ENCODE measurements around the gene KRTAP9-8. TPM values are rescaled to one million over a fixed set of nuclear protein-coding genes. Genes with fewer than 3 reads are reported as not detected.

Gene KRTAP9-8
- total RNA-seq, 2 experiments from 2014 or later = not detected

DNA sequence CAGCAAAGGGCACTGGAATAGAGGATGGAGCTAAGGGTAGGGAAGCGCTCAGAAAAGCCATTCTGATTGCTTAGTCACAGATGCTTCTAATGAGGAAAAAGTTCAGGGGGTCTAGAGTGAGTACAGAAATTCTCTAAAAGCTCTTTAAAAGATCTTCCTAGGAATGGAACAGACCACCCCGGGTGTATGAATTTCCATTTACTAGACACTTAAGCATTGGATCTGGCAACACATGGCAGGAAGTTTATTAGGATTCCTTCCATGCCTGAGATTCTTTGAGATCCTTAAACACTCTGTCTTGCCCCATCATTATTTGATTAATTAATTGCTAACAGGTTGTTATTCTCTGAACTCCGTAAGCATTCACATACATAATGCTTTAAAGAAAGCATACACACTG lies 46.2 kb downstream of the KRTAP9-8 start:
- Histone ChIP-seq H3K9me3 (ENCODE audit: low read length) (no peaks in the 10 kb centered on the region), H3K27ac (ENCODE audit: low read depth, low read length, poor library complexity, severe bottlenecking) (no peak overlapping the region), H2AFZ (ENCODE audit: low read length) (no peak overlapping the region), H3K79me2 (ENCODE audit: insufficient read depth, low read depth, low read length) (no peaks in the 10 kb centered on the region), H3K4me1 (ENCODE audit: insufficient read depth, low read length, poor library complexity, severe bottlenecking) (no peaks in the 10 kb centered on the region), H3K36me3 (ENCODE audit: insufficient read depth, low read length) (no peaks in the 10 kb centered on the region), H3K4me2 (ENCODE audit: low read length) (no peak overlapping the region), H3K4me3 (ENCODE audit: low read depth, low read length, poor library complexity, severe bottlenecking) (no peak overlapping the region), H4K20me1 (ENCODE audit: insufficient read depth, low read length) (no peaks in the 10 kb centered on the region), H3K9me2 (ENCODE audit: insufficient read depth, low read length) (no peaks in the 10 kb centered on the region)
- TF ChIP-seq, protein P1, sequence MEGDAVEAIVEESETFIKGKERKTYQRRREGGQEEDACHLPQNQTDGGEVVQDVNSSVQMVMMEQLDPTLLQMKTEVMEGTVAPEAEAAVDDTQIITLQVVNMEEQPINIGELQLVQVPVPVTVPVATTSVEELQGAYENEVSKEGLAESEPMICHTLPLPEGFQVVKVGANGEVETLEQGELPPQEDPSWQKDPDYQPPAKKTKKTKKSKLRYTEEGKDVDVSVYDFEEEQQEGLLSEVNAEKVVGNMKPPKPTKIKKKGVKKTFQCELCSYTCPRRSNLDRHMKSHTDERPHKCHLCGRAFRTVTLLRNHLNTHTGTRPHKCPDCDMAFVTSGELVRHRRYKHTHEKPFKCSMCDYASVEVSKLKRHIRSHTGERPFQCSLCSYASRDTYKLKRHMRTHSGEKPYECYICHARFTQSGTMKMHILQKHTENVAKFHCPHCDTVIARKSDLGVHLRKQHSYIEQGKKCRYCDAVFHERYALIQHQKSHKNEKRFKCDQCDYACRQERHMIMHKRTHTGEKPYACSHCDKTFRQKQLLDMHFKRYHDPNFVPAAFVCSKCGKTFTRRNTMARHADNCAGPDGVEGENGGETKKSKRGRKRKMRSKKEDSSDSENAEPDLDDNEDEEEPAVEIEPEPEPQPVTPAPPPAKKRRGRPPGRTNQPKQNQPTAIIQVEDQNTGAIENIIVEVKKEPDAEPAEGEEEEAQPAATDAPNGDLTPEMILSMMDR (conservative IDR thresholded peaks at IDR 0.05; ENCODE audit: low read length) = no peak
- no peak for TF ChIP-seq EZH2phosphoT487 (IDR thresholded peaks at IDR 0.05; ENCODE audit: borderline replicate concordance, low read depth, low read length)
- BruUV-seq (replicated peaks) = no TSS peak
- ChIA-PET POLR2A (interaction anchor here (0.6 kb wide), 1 partner anchor 75 kb away, joined by 3 read pairs; no protein-coding TSS in a partner anchor), CTCF (ENCODE audit: unreplicated experiment) (no interaction called here)
- no peak for DNase-seq (ENCODE audit: low spot score)
- intact Hi-C loops (cut with micrococcal nuclease; ENCODE audit: unreplicated experiment) = no loop called here

DNA sequence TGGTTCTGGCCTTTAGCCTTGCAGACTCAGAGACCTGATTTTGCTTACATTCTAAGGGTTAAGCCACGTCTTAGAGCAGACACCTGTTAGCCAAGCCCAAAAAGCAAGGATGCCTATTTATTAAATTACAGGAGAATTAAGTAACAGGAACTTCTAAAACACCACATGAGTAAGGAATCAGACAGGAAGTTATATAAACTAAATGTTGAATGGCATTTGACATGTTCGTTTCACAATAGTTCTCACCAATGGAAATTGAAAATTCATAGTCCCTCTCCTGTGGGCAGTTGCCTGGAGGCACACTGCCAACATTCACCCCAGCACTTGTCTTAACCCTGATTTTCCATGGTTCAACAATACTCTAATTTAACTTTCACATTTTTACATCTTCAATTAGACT lies 46.7 kb downstream of the KRTAP9-8 start:
- DNase-seq (ENCODE audit: low spot score) = no peak
- Histone ChIP-seq H3K4me2 (ENCODE audit: low read length) (no peak overlapping the region), H3K9me3 (ENCODE audit: low read length) (no peaks in the 10 kb centered on the region), H3K79me2 (ENCODE audit: insufficient read depth, low read depth, low read length) (no peaks in the 10 kb centered on the region), H3K36me3 (ENCODE audit: insufficient read depth, low read length) (no peaks in the 10 kb centered on the region), H3K4me1 (ENCODE audit: insufficient read depth, low read length, poor library complexity, severe bottlenecking) (no peaks in the 10 kb centered on the region), H4K20me1 (ENCODE audit: insufficient read depth, low read length) (no peaks in the 10 kb centered on the region), H3K9me2 (ENCODE audit: insufficient read depth, low read length) (no peaks in the 10 kb centered on the region), H2AFZ (ENCODE audit: low read length) (no peak overlapping the region), H3K27ac (ENCODE audit: low read depth, low read length, poor library complexity, severe bottlenecking) (no peak overlapping the region), H3K4me3 (ENCODE audit: low read depth, low read length, poor library complexity, severe bottlenecking) (no peak overlapping the region)
- BruUV-seq (replicated peaks) = no TSS peak
- POLR2A ChIA-PET = no interaction called here
- intact Hi-C loops (cut with micrococcal nuclease; ENCODE audit: unreplicated experiment) = no loop called here
- TF ChIP-seq, protein P1 (conservative IDR thresholded peaks at IDR 0.05; ENCODE audit: low read length) = no peak
- no peak for TF ChIP-seq EZH2phosphoT487 (IDR thresholded peaks at IDR 0.05; ENCODE audit: borderline replicate concordance, low read depth, low read length)
- CTCF ChIA-PET (ENCODE audit: unreplicated experiment) = no interaction called here

- no peak overlapping the region for H3K27ac ChIP-seq (ENCODE audit: low read depth, low read length, poor library complexity, severe bottlenecking)
- H4K20me1 ChIP-seq (ENCODE audit: insufficient read depth, low read length) = no peaks in the 10 kb centered on the region
- no TSS peak for BruUV-seq (replicated peaks)
- H3K4me2 ChIP-seq (ENCODE audit: low read length) = no peak overlapping the region
- no peaks in the 10 kb centered on the region for H3K4me1 ChIP-seq (ENCODE audit: insufficient read depth, low read length, poor library complexity, severe bottlenecking)
- no peaks in the 10 kb centered on the region for H3K9me3 ChIP-seq (ENCODE audit: low read length)
- H3K4me3 ChIP-seq (ENCODE audit: low read depth, low read length, poor library complexity, severe bottlenecking) = no peak overlapping the region
- no peak for DNase-seq (ENCODE audit: low spot score)
- no peak for TF ChIP-seq EZH2phosphoT487 (IDR thresholded peaks at IDR 0.05; ENCODE audit: borderline replicate concordance, low read depth, low read length)
- TF ChIP-seq, protein P1 (conservative IDR thresholded peaks at IDR 0.05; ENCODE audit: low read length) = no peak
- ChIA-PET CTCF (ENCODE audit: unreplicated experiment) (no interaction called here), POLR2A (no interaction called here)
- H3K9me2 ChIP-seq (ENCODE audit: insufficient read depth, low read length) = no peaks in the 10 kb centered on the region
- no peaks in the 10 kb centered on the region for H3K79me2 ChIP-seq (ENCODE audit: insufficient read depth, low read depth, low read length)
- H2AFZ ChIP-seq (ENCODE audit: low read length) = no peak overlapping the region
- intact Hi-C loops (cut with micrococcal nuclease; ENCODE audit: unreplicated experiment) = no loop called here
- H3K36me3 ChIP-seq (ENCODE audit: insufficient read depth, low read length) = no peaks in the 10 kb centered on the region
These were observed 49.3 kb downstream of the KRTAP9-8 start for GRCh38 chr17:41287050-41287449.

Small RNAs within 50 kb of the gene (small RNA-seq; reads per million reads assigned to genes)
- gene KRTAP9-10P = not detected

Other genes with a start within 250 kb of the KRTAP9-8 start
Only the 30 nearest of the 41 such genes appear.
- gene KRTAP2-2, start 182.8 kb upstream of the KRTAP9-8 start, total RNA-seq (2014; rRNA removed; shearing (Covaris generic)) = not detected in 2 replicates
- gene KRTAP2-2, start 182.8 kb upstream of the KRTAP9-8 start, total RNA-seq (2022) = not detected in 2 replicates
- not detected in 2 replicates for gene KRTAP2-3, start 177.9 kb upstream of the KRTAP9-8 start, total RNA-seq (2014; rRNA removed; shearing (Covaris generic))
- gene KRTAP2-3, start 177.9 kb upstream of the KRTAP9-8 start, total RNA-seq (2022) = not detected in 2 replicates
- not detected in 2 replicates for gene KRTAP2-4, start 172.1 kb upstream of the KRTAP9-8 start, total RNA-seq (2014; rRNA removed; shearing (Covaris generic))
- not detected in 2 replicates for gene KRTAP2-4, start 172.1 kb upstream of the KRTAP9-8 start, total RNA-seq (2022)
- not detected in 2 replicates for gene KRTAP4-7, start 153.8 kb upstream of the KRTAP9-8 start, total RNA-seq (2014; rRNA removed; shearing (Covaris generic))
- not detected in 2 replicates for gene KRTAP4-7, start 153.8 kb upstream of the KRTAP9-8 start, total RNA-seq (2022)
- not detected in 2 replicates for gene KRTAP4-8, start 139.9 kb upstream of the KRTAP9-8 start, total RNA-seq (2014; rRNA removed; shearing (Covaris generic))
- gene KRTAP4-8, start 139.9 kb upstream of the KRTAP9-8 start, total RNA-seq (2022) = not detected in 2 replicates
- gene KRTAP4-16, start 135.8 kb upstream of the KRTAP9-8 start, total RNA-seq (2014; rRNA removed; shearing (Covaris generic)) = not detected in 2 replicates
- gene KRTAP4-16, start 135.8 kb upstream of the KRTAP9-8 start, total RNA-seq (2022) = not detected in 2 replicates
- not detected in 2 replicates for gene KRTAP4-9, start 132.6 kb upstream of the KRTAP9-8 start, total RNA-seq (2014; rRNA removed; shearing (Covaris generic))
- gene KRTAP4-9, start 132.6 kb upstream of the KRTAP9-8 start, total RNA-seq (2022) = not detected in 2 replicates
- gene KRTAP4-11, start 119.6 kb upstream of the KRTAP9-8 start, total RNA-seq (2014; rRNA removed; shearing (Covaris generic)) = not detected in 2 replicates
- not detected in 2 replicates for gene KRTAP4-11, start 119.6 kb upstream of the KRTAP9-8 start, total RNA-seq (2022)
- not detected in 2 replicates for gene KRTAP4-12, start 113.8 kb upstream of the KRTAP9-8 start, total RNA-seq (2014; rRNA removed; shearing (Covaris generic))
- gene KRTAP4-12, start 113.8 kb upstream of the KRTAP9-8 start, total RNA-seq (2022) = not detected in 2 replicates
- not detected in 2 replicates for gene KRTAP4-6, start 97.5 kb upstream of the KRTAP9-8 start, total RNA-seq (2014; rRNA removed; shearing (Covaris generic))
- gene KRTAP4-6, start 97.5 kb upstream of the KRTAP9-8 start, total RNA-seq (2022) = not detected in 2 replicates
- not detected in 2 replicates for gene KRTAP4-5, start 88.2 kb upstream of the KRTAP9-8 start, total RNA-seq (2014; rRNA removed; shearing (Covaris generic))
- gene KRTAP4-5, start 88.2 kb upstream of the KRTAP9-8 start, total RNA-seq (2022) = not detected in 2 replicates
- not detected in 2 replicates for gene KRTAP4-4, start 77.3 kb upstream of the KRTAP9-8 start, total RNA-seq (2014; rRNA removed; shearing (Covaris generic))
- not detected in 2 replicates for gene KRTAP4-4, start 77.3 kb upstream of the KRTAP9-8 start, total RNA-seq (2022)
- gene KRTAP4-3, start 69.8 kb upstream of the KRTAP9-8 start, total RNA-seq (2014; rRNA removed; shearing (Covaris generic)) = not detected in 2 replicates
- gene KRTAP4-3, start 69.8 kb upstream of the KRTAP9-8 start, total RNA-seq (2022) = not detected in 2 replicates
- gene KRTAP4-2, start 59.8 kb upstream of the KRTAP9-8 start, total RNA-seq (2014; rRNA removed; shearing (Covaris generic)) = not detected in 2 replicates
- gene KRTAP4-2, start 59.8 kb upstream of the KRTAP9-8 start, total RNA-seq (2022) = not detected in 2 replicates
- gene KRTAP4-1, start 53.1 kb upstream of the KRTAP9-8 start, total RNA-seq (2014; rRNA removed; shearing (Covaris generic)) = not detected in 2 replicates
- not detected in 2 replicates for gene KRTAP4-1, start 53.1 kb upstream of the KRTAP9-8 start, total RNA-seq (2022)
- not detected in 2 replicates for gene KRTAP9-1, start 48.1 kb upstream of the KRTAP9-8 start, total RNA-seq (2014; rRNA removed; shearing (Covaris generic))
- gene KRTAP9-1, start 48.1 kb upstream of the KRTAP9-8 start, total RNA-seq (2022) = not detected in 2 replicates
- gene KRTAP9-2, start 11.4 kb upstream of the KRTAP9-8 start, total RNA-seq (2014; rRNA removed; shearing (Covaris generic)) = not detected in 2 replicates
- not detected in 2 replicates for gene KRTAP9-2, start 11.4 kb upstream of the KRTAP9-8 start, total RNA-seq (2022)
- gene KRTAP9-3, start 5.5 kb upstream of the KRTAP9-8 start, total RNA-seq (2014; rRNA removed; shearing (Covaris generic)) = not detected in 2 replicates
- not detected in 2 replicates for gene KRTAP9-3, start 5.5 kb upstream of the KRTAP9-8 start, total RNA-seq (2022)
- gene KRTAP9-4, start 11.7 kb downstream of the KRTAP9-8 start, total RNA-seq (2014; rRNA removed; shearing (Covaris generic)) = not detected in 2 replicates
- not detected in 2 replicates for gene KRTAP9-4, start 11.7 kb downstream of the KRTAP9-8 start, total RNA-seq (2022)
- gene KRTAP9-9, start 17.4 kb downstream of the KRTAP9-8 start, total RNA-seq (2014; rRNA removed; shearing (Covaris generic)) = not detected in 2 replicates
- gene KRTAP9-9, start 17.4 kb downstream of the KRTAP9-8 start, total RNA-seq (2022) = not detected in 2 replicates
- not detected in 2 replicates for gene KRTAP9-6, start 27.4 kb downstream of the KRTAP9-8 start, total RNA-seq (2014; rRNA removed; shearing (Covaris generic))
- gene KRTAP9-6, start 27.4 kb downstream of the KRTAP9-8 start, total RNA-seq (2022) = not detected in 2 replicates
- gene KRTAP9-7, start 37.7 kb downstream of the KRTAP9-8 start, total RNA-seq (2014; rRNA removed; shearing (Covaris generic)) = not detected in 2 replicates
- gene KRTAP9-7, start 37.7 kb downstream of the KRTAP9-8 start, total RNA-seq (2022) = not detected in 2 replicates
- gene KRTAP29-1, start 64.9 kb downstream of the KRTAP9-8 start, total RNA-seq (2014; rRNA removed; shearing (Covaris generic)) = not detected in 2 replicates
- not detected in 2 replicates for gene KRTAP29-1, start 64.9 kb downstream of the KRTAP9-8 start, total RNA-seq (2022)
- not detected in 2 replicates for gene KRTAP16-1, start 71.3 kb downstream of the KRTAP9-8 start, total RNA-seq (2014; rRNA removed; shearing (Covaris generic))
- gene KRTAP16-1, start 71.3 kb downstream of the KRTAP9-8 start, total RNA-seq (2022) = not detected in 2 replicates
- not detected in 2 replicates for gene KRTAP17-1, start 77.7 kb downstream of the KRTAP9-8 start, total RNA-seq (2014; rRNA removed; shearing (Covaris generic))
- gene KRTAP17-1, start 77.7 kb downstream of the KRTAP9-8 start, total RNA-seq (2022) = not detected in 2 replicates
- gene KRT33A, start 112.8 kb downstream of the KRTAP9-8 start, total RNA-seq (2014; rRNA removed; shearing (Covaris generic)) = not detected in 2 replicates
- gene KRT33A, start 112.8 kb downstream of the KRTAP9-8 start, total RNA-seq (2022) = not detected in 2 replicates
- not detected in 2 replicates for gene KRT33B, start 131.8 kb downstream of the KRTAP9-8 start, total RNA-seq (2014; rRNA removed; shearing (Covaris generic))
- gene KRT33B, start 131.8 kb downstream of the KRTAP9-8 start, total RNA-seq (2022) = not detected in 2 replicates
- not detected in 2 replicates for gene KRT34, start 144.3 kb downstream of the KRTAP9-8 start, total RNA-seq (2014; rRNA removed; shearing (Covaris generic))
- gene KRT34, start 144.3 kb downstream of the KRTAP9-8 start, total RNA-seq (2022) = not detected in 2 replicates
- gene KRT31, start 159.6 kb downstream of the KRTAP9-8 start, total RNA-seq (2014; rRNA removed; shearing (Covaris generic)) = not detected in 2 replicates
- not detected in 2 replicates for gene KRT31, start 159.6 kb downstream of the KRTAP9-8 start, total RNA-seq (2022)
- not detected in 2 replicates for gene KRT37, start 186.6 kb downstream of the KRTAP9-8 start, total RNA-seq (2014; rRNA removed; shearing (Covaris generic))
- not detected in 2 replicates for gene KRT37, start 186.6 kb downstream of the KRTAP9-8 start, total RNA-seq (2022)